Cardiac septum (tissue), 1 donor: ENCODE measurements around the gene VEGFB. TPM values are rescaled to one million over a fixed set of nuclear protein-coding genes. Genes with fewer than 3 reads are reported as not detected.

Experiments
- DNase-seq: peaks from one replicate; pipeline ENCODE4 v3.0.0-alpha.2; 2020; ENCODE audit warnings: low spot score
- intact Hi-C: fragments of 100-400 bp; cut with DNase I; formaldehyde crosslinking; loops from one replicate; pipeline ENCODE4 v1.14.0; 2022
- total RNA-seq: library from RNA; stranded (reverse); fragmentation: NEBNext Ultra II Directional; extraction: Animal tissue kit (Norgen Biotek cat#: 25700); gene quantifications from one replicate; pipeline ENCODE4 v1.2.1, GENCODE V29; 2021
- donor health status: DM: no; HTN: no; CAD: no.

The VEGFB gene
- total RNA-seq, 1 donor from 2014 or later, result 261 TPM

DNA sequence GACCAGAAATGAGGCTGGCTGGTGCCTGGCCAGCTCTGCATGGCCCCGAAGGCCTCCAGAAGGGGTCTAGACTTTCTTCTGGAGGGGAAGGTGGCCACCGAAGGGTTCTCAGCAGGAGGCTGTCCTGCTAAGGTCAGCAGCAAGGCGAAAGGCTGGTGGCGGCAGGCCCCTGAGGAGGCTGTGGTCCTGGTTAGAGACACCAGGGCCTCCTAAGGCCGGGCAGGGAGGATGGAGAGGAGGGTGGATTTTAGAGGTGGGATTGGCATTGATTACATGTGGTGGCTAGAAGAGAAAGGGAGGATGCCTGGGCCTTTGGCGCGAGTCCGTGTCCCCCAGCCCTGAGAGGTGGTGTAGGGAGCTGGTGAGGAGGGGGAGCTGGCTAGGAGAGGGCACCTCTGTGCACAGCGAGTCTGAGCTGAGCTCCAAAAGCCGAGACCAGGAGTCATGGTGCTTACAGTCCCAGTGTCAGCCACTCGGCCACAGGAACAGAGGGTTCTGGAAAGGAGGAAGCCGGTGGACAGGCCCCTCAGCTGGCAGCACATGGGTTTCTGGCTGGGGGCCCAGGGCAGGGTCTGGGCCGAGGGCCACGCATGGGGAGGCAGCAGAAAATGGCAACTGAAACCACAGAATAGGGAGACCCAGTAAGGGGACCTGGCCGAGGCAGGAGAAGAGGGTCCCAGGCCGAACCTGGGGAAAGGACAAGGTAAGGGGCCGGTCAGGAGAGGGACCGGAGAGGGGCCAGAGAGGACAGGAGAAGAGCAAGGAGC, 25.4 kb upstream of the VEGFB start:
- no peak for DNase-seq

DNA sequence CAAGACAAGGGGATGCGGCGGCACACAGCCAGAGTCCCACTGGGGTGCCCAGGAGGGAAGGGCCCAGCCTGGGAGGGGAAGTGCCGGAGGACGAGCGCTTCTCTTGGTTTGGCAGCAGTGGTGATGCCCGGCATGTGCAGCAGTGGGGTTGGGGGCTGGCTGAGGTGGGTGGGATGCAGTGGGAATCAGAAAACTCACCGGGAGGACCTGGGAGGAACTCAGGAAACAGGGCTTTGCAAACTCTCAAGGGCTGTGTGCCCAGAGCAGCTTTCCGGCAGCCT, 24.9 kb upstream of the VEGFB start:
- intact Hi-C loops, result no loop called here
- no peak for DNase-seq

More for the DNA sequence above, 25.4 kb upstream of the VEGFB start:
- intact Hi-C loops, result no loop called here

DNA sequence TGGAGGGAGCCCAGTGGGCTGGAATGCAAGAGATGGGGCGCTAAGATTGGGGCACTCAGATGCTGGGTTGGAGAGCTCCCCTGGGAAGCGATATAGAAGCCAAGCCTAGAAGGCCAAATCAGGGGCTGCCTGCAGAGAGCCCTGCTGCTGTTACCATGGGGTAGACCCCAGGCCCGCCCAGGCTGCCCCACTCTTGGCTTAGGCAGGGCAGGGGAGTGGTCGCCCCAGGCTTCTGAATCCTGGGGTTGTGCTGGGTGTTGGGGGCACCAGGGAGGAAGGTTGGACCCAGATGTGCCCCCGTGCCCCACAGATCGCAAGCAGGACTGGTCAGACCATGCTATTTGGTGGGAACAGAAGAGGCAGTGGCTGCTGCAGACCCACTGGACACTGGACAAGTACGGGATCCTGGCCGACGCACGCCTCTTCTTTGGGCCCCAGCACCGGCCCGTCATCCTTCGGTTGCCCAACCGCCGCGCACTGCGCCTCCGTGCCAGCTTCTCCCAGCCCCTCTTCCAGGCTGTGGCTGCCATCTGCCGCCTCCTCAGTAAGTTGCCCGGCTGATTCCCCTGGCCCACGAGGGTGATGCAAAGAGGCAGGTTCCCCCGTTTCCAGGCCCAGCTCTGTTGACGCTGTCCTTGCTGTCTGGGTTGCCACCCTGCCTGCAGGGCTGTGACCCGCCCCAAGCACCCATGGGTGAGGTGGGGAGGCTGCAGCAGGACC, 23.9 kb upstream of the VEGFB start:
- DNase-seq, result no peak
- intact Hi-C loops, result no loop called here

DNA sequence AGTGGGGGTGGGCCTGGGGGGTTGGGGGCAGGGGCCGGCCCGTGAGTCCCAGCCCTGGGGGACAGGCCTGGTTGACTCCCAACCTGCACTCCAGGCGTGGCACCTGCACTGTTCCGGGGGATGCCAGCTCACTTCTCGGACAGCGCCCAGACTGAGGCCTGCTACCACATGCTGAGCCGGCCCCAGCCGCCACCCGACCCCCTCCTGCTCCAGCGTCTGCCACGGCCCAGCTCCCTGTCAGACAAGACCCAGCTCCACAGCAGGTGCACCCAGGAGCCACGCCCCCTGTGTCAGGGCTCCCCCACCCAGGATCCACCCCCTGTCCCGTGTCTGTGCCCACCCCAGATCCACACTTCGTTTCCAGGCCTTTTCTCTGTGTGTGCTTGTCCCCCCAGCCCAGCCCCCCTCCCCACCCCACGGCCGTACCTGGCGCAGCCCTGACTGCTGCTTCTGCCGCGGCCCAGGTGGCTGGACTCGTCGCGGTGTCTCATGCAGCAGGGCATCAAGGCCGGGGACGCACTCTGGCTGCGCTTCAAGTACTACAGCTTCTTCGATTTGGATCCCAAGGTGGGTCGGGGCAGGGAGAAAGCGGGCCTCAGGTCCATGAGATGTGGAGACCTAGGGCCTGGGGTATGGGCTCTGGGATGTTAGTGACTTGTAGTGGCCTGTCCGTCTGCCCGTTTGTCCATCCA, 23.1 kb upstream of the VEGFB start:
- intact Hi-C loops, result no loop called here
- no peak for DNase-seq

DNA sequence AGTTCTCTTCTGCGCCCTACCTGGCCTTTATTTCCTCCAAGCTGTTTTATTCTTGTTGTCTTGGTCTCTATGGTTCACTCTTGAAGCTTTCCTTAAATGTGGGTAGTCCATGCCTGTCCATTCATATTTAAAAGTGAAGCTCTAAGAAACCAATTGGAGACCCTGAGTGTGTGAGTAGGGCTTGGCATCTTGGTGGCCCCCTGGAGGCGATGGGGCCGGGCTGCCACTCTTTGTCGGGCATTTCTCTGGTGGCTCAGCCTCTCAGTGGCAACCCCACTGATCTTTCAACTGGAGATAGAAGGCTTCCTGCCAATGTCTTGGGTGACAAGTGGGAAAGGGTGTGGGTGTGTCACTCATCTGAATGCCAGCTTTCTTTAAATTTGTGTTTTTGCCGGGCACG, 17.5 kb upstream of the VEGFB start:
- intact Hi-C loops, result no loop called here
- no peak for DNase-seq

DNA sequence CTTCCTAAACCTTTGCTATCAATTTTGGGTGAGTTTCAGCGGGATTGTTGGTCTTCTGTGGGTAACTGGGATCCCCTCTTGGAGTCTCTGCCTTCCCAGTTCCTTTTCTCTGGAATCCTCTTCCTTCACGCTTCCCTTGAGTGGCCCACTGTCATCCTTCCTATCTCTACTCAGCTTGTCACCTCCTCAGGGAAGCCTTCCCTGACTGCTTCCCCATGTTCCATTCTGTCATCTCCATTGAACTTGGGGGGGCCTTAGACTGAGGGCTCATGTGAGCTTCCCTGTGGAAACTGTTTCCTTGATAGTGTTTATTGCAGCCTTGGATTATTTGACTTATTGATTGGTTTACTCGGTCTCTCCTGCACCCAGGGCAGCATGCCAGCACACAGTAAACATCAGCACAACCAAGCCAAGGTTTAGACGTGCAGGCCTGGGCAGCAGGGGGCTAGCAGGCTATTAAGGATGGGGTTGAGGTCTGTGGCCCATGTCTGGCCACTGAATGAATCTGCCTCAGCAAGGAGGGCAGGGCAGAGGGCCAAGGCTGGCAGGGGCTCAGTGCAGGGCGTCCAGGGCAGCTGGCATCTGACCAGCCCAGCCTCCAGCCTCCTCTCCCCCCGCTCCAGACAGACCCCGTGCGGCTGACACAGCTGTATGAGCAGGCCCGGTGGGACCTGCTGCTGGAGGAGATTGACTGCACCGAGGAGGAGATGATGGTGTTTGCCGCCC, 15.6 kb upstream of the VEGFB start:
- intact Hi-C loops, result no loop called here
- no peak for DNase-seq

DNA sequence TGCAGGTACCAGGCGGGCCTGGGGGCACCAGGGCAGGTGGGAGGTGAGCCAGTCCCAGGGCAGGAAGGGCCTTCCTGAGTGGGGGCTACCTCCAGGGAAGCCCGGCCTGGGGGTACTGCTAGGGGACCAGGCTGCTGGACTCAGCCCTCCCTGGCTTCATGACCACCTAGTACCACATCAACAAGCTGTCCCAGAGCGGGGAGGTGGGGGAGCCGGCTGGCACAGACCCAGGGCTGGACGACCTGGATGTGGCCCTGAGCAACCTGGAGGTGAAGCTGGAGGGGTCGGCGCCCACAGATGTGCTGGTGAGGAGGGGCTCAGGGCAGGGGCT, 15.1 kb upstream of the VEGFB start:
- intact Hi-C loops, result no loop called here
- no peak for DNase-seq

DNA sequence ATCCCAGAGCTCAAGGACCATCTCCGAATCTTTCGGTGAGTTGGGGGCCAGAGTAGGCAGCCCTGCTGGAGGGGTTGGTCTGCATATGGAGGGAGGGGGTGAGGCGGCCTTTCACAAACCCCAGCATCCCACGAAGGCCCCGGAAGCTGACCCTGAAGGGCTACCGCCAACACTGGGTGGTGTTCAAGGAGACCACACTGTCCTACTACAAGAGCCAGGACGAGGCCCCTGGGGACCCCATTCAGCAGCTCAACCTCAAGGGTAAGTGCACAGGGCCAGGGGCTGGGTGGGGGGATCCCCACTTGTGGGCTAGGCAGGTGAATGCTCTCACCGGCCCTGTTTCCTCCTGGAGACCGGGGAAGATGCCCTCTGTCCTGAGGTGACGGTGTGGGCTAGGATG, 14.6 kb upstream of the VEGFB start:
- DNase-seq, result no peak
- intact Hi-C loops, result no loop called here

DNA sequence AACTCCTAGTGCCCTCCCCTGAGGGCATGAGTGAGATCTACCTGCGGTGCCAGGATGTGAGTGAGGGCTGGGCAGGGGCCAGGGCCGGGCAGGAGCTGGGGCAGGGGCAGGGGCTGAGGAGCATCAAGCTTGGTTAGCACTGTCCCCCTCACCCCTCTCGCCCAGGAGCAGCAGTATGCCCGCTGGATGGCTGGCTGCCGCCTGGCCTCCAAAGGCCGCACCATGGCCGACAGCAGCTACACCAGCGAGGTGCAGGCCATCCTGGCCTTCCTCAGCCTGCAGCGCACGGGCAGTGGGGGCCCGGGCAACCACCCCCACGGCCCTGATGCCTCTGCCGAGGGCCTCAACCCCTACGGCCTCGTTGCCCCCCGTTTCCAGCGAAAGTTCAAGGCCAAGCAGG, 14.1 kb upstream of the VEGFB start:
- no peak for DNase-seq
- intact Hi-C loops, result no loop called here

DNA sequence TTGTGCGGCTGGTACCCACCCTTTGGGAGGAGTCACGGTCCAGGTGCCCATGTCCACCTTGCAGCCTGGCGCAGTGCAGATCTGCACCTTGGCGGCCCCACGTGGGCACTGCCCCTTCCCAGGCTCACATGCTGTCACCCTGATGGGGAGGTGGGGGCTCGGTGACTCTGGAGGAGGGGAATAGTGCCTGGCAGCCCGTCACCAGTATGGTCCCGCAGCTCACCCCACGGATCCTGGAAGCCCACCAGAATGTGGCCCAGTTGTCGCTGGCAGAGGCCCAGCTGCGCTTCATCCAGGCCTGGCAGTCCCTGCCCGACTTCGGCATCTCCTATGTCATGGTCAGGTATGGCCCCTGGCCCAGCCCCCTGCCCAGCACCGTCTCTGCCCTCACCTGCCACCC, 13.6 kb upstream of the VEGFB start:
- intact Hi-C loops, result no loop called here
- DNase-seq, result no peak

DNA sequence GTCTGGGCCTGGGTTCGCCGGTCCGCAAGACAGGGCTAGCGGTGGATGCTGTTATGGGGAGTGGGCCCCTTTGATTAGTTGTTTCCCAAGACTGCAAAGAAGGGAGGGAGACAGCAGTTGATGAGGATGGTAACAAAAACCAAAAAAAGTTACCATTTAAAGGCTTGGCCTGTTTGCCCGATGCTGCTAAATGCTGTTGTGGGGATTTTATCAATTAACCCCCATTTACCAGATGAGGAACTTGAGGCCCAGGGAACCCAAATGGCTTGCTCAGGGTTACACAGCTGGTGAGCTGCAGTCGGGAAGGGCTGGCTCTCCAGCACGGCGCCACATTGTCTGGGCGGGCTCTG, 11.8 kb upstream of the VEGFB start:
- no peak for DNase-seq

DNA sequence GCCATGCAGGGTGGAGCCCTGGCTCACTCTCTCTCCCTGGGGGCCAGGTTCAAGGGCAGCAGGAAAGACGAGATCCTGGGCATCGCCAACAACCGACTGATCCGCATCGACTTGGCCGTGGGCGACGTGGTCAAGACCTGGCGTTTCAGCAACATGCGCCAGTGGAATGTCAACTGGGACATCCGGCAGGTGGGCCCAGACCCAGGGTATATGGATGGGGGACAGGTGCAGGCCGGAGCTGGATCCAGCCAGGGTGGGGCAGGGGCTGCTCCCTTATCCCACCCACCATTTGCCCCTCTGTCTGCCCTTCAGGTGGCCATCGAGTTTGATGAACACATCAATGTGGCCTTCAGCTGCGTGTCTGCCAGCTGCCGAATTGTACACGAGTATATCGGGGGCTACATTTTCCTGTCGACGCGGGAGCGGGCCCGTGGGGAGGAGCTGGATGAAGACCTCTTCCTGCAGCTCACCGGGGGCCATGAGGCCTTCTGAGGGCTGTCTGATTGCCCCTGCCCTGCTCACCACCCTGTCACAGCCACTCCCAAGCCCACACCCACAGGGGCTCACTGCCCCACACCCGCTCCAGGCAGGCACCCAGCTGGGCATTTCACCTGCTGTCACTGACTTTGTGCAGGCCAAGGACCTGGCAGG, 11.3 kb upstream of the VEGFB start:
- intact Hi-C loops, result no loop called here
- DNase-seq, result no peak

More for the DNA sequence above, 11.8 kb upstream of the VEGFB start:
- intact Hi-C loops, result no loop called here

DNA sequence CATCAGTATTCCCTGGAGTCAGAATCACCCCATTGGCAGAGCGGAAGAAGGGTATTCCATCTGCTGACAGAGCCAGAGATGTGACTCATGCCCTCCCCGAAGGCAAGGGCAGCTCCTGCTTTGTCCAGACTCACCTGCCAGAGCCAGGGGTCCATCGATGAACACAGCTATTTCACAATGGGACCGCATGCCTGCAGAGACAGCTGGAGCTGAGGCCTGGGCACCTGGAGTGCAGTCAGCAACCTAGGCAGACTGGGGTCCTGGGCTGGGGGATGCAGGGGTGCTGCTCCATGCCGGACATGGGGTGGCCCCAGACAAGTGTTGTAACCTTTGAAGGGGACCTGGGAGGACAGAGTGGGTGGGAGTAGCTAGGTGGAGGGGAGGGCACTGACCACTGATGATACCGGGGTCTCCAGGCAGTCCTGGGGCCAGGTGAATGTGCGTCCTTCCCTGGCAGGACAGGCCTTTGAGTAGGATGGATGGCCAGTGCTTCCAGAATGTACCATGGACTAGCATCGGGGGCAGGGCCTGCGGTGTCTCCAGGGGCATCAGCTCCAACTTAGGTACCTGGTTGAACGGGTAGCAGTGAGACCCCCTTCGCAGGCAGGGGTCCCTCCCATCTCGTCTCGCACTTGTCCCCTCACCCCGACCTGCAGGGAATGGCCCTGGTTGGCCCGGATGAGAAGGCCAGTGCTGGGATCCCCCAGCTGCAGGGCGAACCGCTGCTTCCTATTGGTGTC, 10.1 kb upstream of the VEGFB start:
- intact Hi-C loops, result no loop called here

DNA sequence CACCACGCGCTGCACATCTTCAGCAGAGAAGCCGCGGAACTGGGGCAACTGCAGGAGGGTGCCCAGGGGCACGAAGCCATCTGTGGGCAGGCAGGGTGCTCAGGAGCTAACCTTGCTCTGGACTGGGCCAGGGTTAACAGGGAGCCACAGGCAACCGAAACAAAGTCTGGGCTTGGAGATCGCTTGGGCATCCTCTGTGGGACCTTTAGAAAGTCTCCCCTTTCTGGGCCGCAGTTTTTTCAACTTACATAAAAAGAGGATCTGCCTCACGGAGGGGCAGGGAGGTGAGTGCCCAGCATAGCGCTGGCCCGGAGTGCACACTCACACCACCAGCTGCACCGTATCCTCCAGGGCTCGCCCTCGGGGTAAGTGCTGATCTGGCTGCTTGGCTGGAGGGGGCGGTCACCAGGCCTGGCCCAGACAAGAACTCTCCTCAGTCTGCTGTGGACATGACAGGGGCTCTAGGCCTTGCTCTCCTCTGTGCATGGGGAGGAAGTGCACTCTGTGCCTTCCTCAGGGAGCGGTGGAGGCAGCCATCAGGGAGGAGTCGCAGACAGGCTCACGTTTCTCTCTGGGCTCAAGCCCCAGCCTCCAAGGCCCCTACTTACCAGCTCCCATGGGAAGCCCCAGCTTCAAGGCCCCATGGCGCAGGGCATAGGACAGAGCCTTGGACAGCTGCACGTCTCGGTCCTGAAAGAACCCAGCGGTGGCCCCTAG, 9.3 kb upstream of the VEGFB start:
- no peak for DNase-seq
- intact Hi-C loops, result no loop called here

More for the DNA sequence above, 10.1 kb upstream of the VEGFB start:
- no peak for DNase-seq

DNA sequence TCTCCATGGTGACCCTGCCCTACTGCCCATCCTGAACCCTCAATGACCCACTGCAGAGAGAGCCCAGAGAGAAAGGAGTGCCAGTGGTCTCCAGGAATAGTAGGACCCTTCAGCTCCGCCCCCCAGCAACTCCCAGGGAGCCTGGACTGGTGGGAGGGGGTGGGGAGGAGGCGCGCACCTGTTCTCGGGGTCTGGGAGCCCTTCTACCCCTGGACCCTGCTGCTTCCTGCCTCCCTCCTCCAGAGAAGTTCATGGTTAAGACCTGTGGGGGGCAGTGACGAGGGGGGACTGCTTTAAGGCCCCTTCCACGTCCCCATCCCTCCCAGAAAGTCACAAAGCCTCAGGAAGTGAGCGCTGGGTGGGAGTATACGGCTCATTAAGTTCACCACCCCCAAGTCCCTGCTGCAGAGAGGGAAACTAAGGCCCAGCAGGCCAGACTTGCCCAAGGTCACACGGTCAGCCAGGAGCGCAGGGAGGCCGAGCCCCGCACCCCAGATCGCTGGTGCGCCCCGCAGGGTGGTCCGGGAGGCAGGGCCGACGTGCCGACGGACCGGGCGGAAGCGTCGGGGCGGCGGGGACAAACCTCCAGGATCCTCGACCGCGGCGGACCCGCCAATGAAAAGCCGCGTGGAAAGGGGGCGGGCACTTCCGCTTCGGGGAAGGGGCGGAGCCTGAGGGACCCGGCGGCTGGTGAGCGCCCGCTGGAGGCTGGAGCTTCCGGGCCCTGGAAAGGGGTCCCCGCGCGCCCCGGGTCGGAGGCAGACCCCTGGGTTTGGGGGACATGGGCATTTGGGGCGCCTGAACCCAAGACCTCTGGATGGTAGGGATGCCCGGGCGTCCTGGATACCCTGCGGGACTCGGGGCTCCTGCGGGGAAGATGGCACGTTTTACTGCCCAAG, 8.5 kb upstream of the VEGFB start, which contains the start of the genes NUDT22 and TRPT1:
TSS of gene NUDT22 (plus strand) at position 667 of the 899 bp plus-strand sequence. CDS start 379 bp downstream, outside the sequence.
TSS of gene TRPT1 (minus strand) at position 579 of the 899 bp plus-strand sequence. CDS start at position 253, 326 bp downstream.
- intact Hi-C loops, result loop anchor here (1.0 kb wide), 1 partner anchor 43 kb away; no protein-coding TSS in a partner anchor
- DNase-seq, result peak; percentile 98

DNA sequence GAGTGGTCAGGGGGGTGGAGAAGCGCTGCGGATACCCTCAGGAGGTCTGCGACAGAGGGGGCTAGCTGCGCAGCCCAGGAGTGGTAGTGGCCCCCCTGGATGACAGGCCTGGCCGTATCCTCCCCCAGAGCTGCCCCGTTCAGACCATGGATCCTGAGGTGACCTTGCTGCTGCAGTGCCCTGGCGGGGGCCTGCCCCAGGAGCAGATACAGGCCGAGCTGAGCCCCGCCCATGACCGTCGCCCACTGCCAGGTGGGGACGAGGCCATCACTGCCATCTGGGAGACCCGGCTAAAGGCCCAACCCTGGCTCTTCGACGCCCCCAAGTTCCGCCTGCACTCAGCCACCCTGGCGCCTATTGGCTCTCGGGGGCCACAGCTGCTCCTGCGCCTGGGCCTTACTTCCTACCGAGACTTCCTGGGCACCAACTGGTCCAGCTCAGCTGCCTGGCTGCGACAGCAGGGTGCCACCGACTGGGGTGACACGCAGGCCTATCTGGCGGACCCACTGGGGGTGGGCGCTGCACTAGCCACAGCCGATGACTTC, 7.8 kb upstream of the VEGFB start:
- intact Hi-C loops, result loop anchor here (1.0 kb wide), 1 partner anchor 43 kb away; no protein-coding TSS in a partner anchor
- peak; percentile 84 for DNase-seq

DNA sequence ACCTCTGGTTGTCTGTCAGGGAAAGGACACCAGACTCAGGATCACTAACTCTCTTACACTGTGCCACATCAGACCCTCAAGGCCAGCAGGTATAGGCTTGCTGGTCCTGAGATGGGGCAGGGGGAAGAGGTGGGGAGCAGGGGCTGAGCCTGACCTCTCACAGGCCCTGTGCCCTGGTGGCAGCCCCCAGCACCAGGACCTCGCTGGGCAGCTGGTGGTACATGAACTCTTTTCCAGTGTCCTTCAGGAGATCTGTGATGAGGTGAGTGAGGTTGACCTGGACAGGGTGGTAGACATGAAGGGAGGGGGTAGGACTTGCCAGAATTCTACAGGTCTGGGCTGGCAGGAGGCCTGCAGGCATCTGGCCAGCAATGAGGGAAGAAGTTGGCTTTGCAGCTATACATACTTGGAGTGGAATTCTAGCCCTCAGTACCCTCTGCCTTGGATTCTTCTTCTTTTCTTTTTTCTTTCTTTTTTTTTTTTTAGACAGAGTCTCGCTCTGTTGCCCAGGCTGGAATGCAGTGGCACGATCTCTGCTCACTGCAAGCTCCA, 6.9 kb upstream of the VEGFB start:
- intact Hi-C loops, result no loop called here

More for the DNA sequence above, 6.9 kb upstream of the VEGFB start:
- no peak for DNase-seq
